Adipocyte (in vitro differentiated cells): ENCODE results near the gene SETD3.

Experiments used
- DNase-seq: peaks from one replicate; pipeline ENCODE4 v3.0.0-alpha.2; 2015; ENCODE audit warnings: low read depth
- H3K27me3 ChIP-seq: replicated peaks from 2 replicates; pipeline ENCODE4 v1.7.0; 2013; ENCODE audit warnings: mild to moderate bottlenecking, low read length, moderate library complexity; ENCODE audit not compliant: control insufficient read depth, insufficient read depth
- H3K36me3 ChIP-seq: 2 replicates; pipeline ENCODE4 v1.7.0; 2013; ENCODE audit warnings: low read length, mild to moderate bottlenecking, moderate library complexity; ENCODE audit not compliant: control insufficient read depth, insufficient read depth, severe bottlenecking
- H3K4me1 ChIP-seq: 2 replicates; pipeline ENCODE4 v1.7.0; 2013; ENCODE audit warnings: mild to moderate bottlenecking, low read length, moderate library complexity; ENCODE audit not compliant: control insufficient read depth, insufficient read depth
- H3K4me3 ChIP-seq: 2 replicates; pipeline ENCODE4 v1.7.0; 2013; ENCODE audit warnings: mild to moderate bottlenecking, low read length, moderate library complexity
- H3K9ac ChIP-seq: 2 replicates; pipeline ENCODE4 v1.7.0; 2013; ENCODE audit warnings: mild to moderate bottlenecking, low read length, moderate library complexity
- H3K9me3 ChIP-seq: 2 replicates; pipeline ENCODE4 v1.7.0; 2013; ENCODE audit warnings: mild to moderate bottlenecking, low read length, moderate library complexity; ENCODE audit not compliant: control insufficient read depth

Gene SETD3

DNA sequence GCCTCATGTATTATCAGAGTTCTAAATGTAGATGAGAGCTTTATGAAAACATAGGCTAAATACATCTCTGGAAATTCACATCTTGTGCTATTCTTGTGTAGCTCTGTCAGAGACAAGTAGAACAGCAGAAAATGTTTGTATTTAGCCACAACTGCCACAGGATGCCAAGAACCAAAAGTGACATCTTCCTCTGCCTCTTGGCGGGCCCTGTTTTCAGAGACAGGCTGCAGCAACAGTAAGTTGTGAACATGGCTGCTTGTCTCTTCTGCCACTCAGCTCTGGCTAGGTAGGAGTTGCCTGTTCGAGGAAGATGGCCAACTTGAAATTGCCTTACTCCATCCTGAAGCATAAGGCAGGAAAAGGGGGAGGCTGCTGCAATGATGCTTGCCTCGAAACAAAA, 30.4 kb downstream of the SETD3 start:
- H3K36me3 ChIP-seq, result peaks cover 63% of the 10 kb centered on the region

DNA sequence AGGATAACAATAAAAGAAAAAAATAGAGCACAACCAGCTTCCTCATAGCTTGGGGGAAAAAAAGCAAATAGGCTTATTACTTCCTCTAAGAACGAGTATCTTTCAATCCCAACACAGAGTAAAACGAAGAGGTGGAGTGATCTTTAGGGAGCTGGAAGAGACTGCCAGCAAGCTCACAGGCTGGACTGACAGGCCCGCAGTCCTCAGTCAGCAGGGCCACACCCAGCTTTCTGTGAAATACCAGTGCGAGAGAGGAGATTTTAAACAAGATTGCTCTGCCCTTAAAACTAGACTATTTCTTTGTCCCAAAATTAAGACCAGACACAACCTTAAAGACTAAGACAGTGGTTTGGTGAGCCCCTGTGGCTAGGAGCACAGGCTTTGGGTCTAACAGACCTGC, 32.9 kb downstream of the SETD3 start:
- H3K9ac ChIP-seq, result no peak overlapping the region
- H3K36me3 ChIP-seq, result peaks cover 61% of the 10 kb centered on the region
- DNase-seq, result no peak
- H3K27me3 ChIP-seq, result no peaks in the 10 kb centered on the region
- H3K9me3 ChIP-seq, result no peaks in the 10 kb centered on the region
- no peak overlapping the region for H3K4me3 ChIP-seq
- no peaks in the 10 kb centered on the region for H3K4me1 ChIP-seq

More for the DNA sequence above, 30.4 kb downstream of the SETD3 start:
- Histone ChIP-seq H3K4me3 (no peak overlapping the region), H3K27me3 (no peaks in the 10 kb centered on the region), H3K4me1 (peaks cover 4% of the 10 kb centered on the region), H3K9ac (no peak overlapping the region), H3K9me3 (no peaks in the 10 kb centered on the region)
- DNase-seq, result no peak

DNA sequence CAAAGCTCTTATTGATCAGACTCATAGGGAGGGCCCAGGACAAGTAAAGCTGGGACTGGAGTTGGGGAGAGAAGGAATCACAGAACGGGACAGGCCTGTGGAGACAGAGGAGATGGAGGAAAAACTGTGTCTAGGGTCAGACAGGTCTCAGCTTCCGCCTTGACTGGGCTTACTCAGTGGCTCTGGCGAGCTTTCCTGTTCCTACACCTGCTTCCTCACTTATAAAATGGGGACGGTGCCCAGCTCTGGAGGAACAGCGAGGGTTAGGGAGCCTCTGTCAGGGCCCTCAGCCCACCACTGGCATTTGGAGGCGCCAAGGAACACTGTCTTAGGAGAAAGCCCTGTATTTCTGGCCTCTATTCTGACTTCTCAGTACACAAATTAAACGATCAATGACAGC, 34.7 kb downstream of the SETD3 start:
- peaks cover 62% of the 10 kb centered on the region for H3K36me3 ChIP-seq
- no peak overlapping the region for H3K9ac ChIP-seq
- H3K4me3 ChIP-seq, result no peak overlapping the region
- H3K4me1 ChIP-seq, result no peaks in the 10 kb centered on the region
- no peaks in the 10 kb centered on the region for H3K9me3 ChIP-seq
- H3K27me3 ChIP-seq, result no peaks in the 10 kb centered on the region
- DNase-seq, result no peak

DNA sequence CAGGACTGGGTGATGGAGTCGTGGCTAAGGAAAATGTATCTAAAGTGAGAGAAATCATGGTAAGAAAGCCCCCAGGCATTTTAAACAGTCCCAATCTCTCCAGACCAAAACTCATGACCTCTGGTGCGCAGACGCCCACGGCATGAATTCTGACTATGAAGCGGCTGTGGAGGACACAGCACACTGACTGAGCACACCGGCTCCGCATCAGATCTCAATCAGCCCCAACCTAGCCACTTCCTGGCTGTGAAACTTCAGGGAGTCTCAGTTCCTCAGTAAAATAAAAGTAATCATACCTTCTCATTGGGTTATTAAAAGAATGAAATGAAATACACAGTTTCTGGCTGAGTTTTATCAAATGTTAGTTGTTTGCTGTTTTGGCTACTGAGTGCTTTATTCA, 38.7 kb downstream of the SETD3 start:
- H3K36me3 ChIP-seq, result peaks cover 55% of the 10 kb centered on the region
- H3K27me3 ChIP-seq, result no peaks in the 10 kb centered on the region
- DNase-seq, result no peak
- H3K4me1 ChIP-seq, result no peaks in the 10 kb centered on the region
- H3K9ac ChIP-seq, result no peak overlapping the region
- no peak overlapping the region for H3K4me3 ChIP-seq
- H3K9me3 ChIP-seq, result no peaks in the 10 kb centered on the region

DNA sequence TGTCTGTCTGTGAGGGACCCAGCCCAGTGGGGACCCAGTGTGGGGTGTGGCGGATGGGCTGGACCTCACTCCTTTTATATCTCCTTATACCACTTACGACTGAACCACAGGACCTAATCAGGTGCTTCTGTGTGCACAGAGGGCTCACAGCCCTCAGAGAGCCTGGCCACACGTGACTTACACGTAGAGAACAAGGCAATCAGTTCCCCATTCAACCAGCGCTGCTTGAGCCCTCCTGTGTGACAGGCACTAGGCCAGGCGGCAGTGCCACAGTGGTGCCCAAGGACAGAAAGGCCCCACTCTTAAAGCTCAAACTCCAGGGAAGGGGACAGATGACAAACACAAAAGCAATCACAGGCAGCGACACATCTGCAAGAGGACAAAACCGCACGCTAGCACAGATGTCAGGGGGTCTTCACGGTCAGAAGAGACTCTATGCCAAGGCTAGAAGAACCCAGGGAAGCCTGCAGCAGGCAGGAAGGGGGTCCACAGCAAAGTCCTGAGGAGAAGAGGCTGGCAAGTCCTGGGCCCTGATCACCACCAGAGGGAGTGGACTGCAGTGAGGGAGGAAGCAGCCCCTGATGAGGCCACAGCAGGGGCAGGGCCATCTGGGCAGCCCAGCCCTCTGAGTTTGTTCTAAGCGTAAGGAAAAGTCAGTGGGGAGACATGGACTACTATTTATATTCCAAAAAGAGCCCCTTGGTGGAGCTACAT, 39.3 kb downstream of the SETD3 start:
- DNase-seq, result no peak
- H3K27me3 ChIP-seq, result no peaks in the 10 kb centered on the region
- H3K36me3 ChIP-seq, result peaks cover 53% of the 10 kb centered on the region
- H3K4me1 ChIP-seq, result no peaks in the 10 kb centered on the region
- no peak overlapping the region for H3K4me3 ChIP-seq
- H3K9ac ChIP-seq, result no peak overlapping the region
- H3K9me3 ChIP-seq, result no peaks in the 10 kb centered on the region

DNA sequence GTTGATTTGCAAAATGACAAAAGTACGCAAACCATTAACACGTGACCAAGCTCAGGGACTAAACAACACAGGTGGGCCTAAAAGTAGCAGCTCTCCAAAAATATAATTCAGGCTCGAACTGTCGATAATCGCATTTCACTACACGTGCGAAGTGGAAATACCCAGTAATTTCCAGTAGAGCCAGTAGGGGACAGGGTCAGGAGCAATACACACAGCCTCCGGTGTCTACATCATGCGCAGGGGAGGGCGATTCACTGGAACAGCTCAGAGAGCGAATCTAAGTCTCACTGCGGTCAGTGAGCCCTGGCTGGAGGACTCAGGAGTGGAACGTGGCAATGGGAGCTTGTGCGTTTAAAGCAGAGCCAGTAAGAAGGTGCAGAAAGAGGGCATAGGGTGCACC, 40.4 kb downstream of the SETD3 start:
- no peaks in the 10 kb centered on the region for H3K9me3 ChIP-seq
- H3K36me3 ChIP-seq, result peaks cover 55% of the 10 kb centered on the region
- no peak overlapping the region for H3K9ac ChIP-seq
- no peak for DNase-seq
- no peak overlapping the region for H3K4me3 ChIP-seq
- H3K27me3 ChIP-seq, result no peaks in the 10 kb centered on the region
- no peaks in the 10 kb centered on the region for H3K4me1 ChIP-seq

DNA sequence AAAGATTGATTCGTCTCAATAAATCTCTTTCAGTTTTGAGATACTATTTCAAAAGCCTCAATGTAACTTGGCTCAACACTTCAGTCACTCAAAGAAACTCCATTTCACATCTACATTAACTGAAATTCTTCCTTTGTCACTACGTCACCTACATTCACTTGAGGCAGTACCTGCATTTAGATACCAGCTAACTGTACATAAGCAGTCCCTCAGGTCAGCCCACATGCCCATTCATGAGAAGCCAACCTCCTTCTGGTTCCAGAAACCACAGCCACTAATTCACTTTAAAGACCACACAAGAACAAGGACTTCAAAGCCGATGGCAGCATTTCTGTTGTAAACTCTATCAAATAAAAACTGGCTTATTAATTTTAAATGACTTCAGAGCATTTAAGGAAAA, 43.0 kb downstream of the SETD3 start:
- H3K36me3 ChIP-seq, result peaks cover 52% of the 10 kb centered on the region
- no peaks in the 10 kb centered on the region for H3K4me1 ChIP-seq
- no peak overlapping the region for H3K9ac ChIP-seq
- H3K9me3 ChIP-seq, result no peaks in the 10 kb centered on the region
- H3K4me3 ChIP-seq, result no peak overlapping the region
- no peaks in the 10 kb centered on the region for H3K27me3 ChIP-seq
- no peak for DNase-seq

DNA sequence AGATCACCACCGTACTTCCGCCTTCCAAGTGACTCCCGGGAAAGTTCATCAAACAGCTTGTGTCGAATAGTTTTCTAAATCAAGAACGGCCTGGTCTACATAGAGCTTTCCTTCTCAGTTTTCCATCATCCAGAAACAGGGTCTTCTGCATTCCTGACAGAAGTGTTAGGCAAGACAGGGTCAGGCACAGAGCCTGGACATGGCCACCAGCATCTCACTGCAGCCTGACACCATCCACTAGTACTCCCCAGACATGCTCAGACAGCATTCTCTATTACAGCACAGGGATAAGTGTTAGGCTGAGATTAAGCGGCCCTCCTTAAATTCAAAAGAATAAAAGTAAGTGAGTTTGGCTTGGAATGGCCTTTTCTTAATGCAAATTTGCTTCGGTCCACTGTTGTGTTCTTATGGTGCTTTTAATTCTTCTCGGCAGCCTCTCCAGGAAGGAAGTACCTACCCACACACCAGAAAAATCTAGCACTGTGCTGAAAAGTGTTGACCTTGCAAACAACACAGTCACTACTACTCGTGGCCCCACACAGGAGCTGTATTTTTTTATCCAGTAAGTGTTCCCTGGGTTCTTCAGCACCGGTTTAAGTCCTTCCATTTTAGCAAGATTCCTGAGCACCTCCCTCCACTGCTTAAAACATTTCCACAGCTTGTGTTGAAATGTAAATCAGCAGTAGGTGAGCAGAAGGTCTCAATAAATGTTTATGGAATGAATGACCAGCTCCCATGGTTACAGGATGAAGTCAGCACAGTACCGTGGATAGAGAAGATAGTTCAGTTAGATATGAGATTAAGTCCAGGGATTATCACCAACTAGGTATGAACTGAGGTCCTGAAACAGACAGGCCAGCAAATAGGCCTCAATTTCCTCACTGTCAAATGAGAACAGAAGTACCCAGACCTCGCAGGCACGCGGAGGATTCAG, 44.1 kb downstream of the SETD3 start:
- peaks cover 4% of the 10 kb centered on the region for H3K4me1 ChIP-seq
- DNase-seq, result peak; percentile 4
- H3K4me3 ChIP-seq, result no peak overlapping the region

DNA sequence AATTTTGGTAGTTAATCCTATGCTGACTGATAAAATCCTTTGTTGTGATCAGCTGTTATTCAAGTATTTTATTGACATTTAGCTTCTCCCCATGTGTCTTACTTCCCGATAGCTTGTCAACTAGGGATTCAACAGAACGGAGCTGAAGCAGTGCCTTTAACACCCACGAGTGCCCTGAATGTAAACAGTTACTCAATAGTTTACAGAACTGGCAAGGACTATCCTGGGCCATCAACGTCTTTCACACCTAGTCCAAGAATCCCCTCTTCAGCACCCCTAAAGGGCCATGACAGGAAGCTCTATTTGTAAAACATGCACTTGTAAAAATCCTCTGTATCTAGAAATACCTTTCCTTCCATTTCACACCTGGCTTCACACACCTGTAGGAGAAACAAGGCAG, 45.3 kb downstream of the SETD3 start:
- peaks cover 11% of the 10 kb centered on the region for H3K4me1 ChIP-seq
- H3K4me3 ChIP-seq, result no peak overlapping the region
- H3K36me3 ChIP-seq, result peaks cover 39% of the 10 kb centered on the region
- no peak overlapping the region for H3K9ac ChIP-seq
- H3K27me3 ChIP-seq, result no peaks in the 10 kb centered on the region
- no peaks in the 10 kb centered on the region for H3K9me3 ChIP-seq
- DNase-seq, result no peak

More for the DNA sequence above, 44.1 kb downstream of the SETD3 start:
- no peaks in the 10 kb centered on the region for H3K9me3 ChIP-seq
- H3K36me3 ChIP-seq, result peaks cover 45% of the 10 kb centered on the region
- H3K9ac ChIP-seq, result no peak overlapping the region
- H3K27me3 ChIP-seq, result no peaks in the 10 kb centered on the region

DNA sequence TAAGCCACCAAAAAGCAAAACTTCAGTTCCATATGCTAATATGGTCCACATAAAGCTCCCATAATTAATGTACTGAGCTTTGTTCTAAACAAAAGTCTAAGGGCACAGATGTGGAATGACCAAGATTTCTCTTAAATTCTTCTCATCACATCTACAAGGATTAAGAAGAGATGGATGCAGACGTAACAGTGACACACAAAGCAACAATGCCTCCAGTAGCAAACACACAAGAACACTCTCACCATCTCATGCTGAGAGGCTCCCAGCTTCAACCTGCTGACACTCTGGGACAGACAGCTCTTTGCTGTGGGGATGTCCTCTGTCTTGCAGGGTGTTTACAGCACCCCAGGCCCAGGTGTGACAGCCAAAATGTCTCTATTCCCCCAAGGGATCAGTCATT, 48.2 kb downstream of the SETD3 start:
- peaks cover 39% of the 10 kb centered on the region for H3K36me3 ChIP-seq

DNA sequence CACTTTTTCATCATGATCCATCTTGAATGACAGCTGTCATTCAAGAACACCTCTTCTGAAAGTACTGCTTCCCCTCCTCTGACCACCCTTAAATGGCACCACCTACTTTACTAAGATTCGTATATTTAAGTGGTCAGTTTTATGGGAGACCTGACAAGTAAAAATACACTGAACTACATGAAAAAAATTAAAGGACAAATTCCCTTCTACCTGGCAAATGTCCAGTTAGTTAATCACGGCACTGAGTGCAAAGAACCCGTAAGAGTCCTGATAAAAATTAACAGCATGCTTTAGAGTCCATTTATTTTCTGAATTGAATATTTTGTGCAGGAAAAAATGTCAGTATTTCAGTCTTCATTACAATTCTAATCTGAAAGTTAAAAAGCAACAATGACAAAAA, 48.7 kb downstream of the SETD3 start:
- H3K4me1 ChIP-seq, result peaks cover 11% of the 10 kb centered on the region
- no peak overlapping the region for H3K4me3 ChIP-seq
- DNase-seq, result no peak
- H3K9me3 ChIP-seq, result peaks cover 7% of the 10 kb centered on the region
- H3K36me3 ChIP-seq, result peaks cover 34% of the 10 kb centered on the region
- H3K27me3 ChIP-seq, result no peaks in the 10 kb centered on the region
- H3K9ac ChIP-seq, result no peak overlapping the region

More for the DNA sequence above, 48.2 kb downstream of the SETD3 start:
- no peak for DNase-seq
- H3K4me3 ChIP-seq, result no peak overlapping the region
- H3K9me3 ChIP-seq, result peaks cover 7% of the 10 kb centered on the region
- H3K9ac ChIP-seq, result no peak overlapping the region
- peaks cover 11% of the 10 kb centered on the region for H3K4me1 ChIP-seq
- no peaks in the 10 kb centered on the region for H3K27me3 ChIP-seq
